Endothelial cell (in vitro differentiated cells): ENCODE measurements around the gene LSAMP. TPM values are rescaled to one million over a fixed set of nuclear protein-coding genes. Genes with fewer than 3 reads are reported as not detected.

Source experiments
- DNase-seq: peaks from one replicate; pipeline ENCODE4 v3.0.0; 2021; ENCODE audit warnings: low spot score
- H3K27ac Mint-ChIP-seq: one replicate; pipeline ENCODE4 v1.8.0; 2021; ENCODE audit warnings: mixed read lengths, inconsistent platforms; ENCODE audit not compliant: unreplicated experiment
- H3K27me3 Mint-ChIP-seq: one replicate; pipeline ENCODE4 v1.8.0; 2021; ENCODE audit warnings: mild to moderate bottlenecking, moderate library complexity, mixed read lengths, inconsistent platforms; ENCODE audit not compliant: unreplicated experiment
- H3K36me3 Mint-ChIP-seq: one replicate; pipeline ENCODE4 v1.8.0; 2021; ENCODE audit warnings: mild to moderate bottlenecking, low read depth, mixed read lengths, inconsistent platforms; ENCODE audit not compliant: unreplicated experiment
- H3K4me1 Mint-ChIP-seq: one replicate; pipeline ENCODE4 v1.8.0; 2021; ENCODE audit warnings: mild to moderate bottlenecking, mixed read lengths, inconsistent platforms; ENCODE audit not compliant: unreplicated experiment
- H3K4me3 Mint-ChIP-seq: one replicate; pipeline ENCODE4 v1.8.0; 2021; ENCODE audit warnings: mild to moderate bottlenecking, mixed read lengths, inconsistent platforms; ENCODE audit not compliant: unreplicated experiment
- H3K9me3 Mint-ChIP-seq: one replicate; pipeline ENCODE4 v1.8.0; 2021; ENCODE audit warnings: mixed read lengths, inconsistent platforms; ENCODE audit not compliant: unreplicated experiment
- total RNA-seq: library from RNA; stranded (reverse); fragmentation: NEBNext Ultra II Directional; extraction: Animal tissue kit (Norgen Biotek cat#: 25700); gene quantifications from one replicate; pipeline ENCODE4 v1.2.1, GENCODE V29; 2021; ENCODE audit not compliant: unreplicated experiment
- TF ChIP-seq, protein P1 (sequence below): fragments of 200-600 bp; sonication (generic); IDR thresholded peaks from one replicate; pipeline ENCODE4 v1.5.0; 2021; ENCODE audit warnings: antibody characterized with exemption; ENCODE audit not compliant: unreplicated experiment

Gene LSAMP
- total RNA-seq, 1 donor from 2014 or later, result 6.1 TPM

DNA sequence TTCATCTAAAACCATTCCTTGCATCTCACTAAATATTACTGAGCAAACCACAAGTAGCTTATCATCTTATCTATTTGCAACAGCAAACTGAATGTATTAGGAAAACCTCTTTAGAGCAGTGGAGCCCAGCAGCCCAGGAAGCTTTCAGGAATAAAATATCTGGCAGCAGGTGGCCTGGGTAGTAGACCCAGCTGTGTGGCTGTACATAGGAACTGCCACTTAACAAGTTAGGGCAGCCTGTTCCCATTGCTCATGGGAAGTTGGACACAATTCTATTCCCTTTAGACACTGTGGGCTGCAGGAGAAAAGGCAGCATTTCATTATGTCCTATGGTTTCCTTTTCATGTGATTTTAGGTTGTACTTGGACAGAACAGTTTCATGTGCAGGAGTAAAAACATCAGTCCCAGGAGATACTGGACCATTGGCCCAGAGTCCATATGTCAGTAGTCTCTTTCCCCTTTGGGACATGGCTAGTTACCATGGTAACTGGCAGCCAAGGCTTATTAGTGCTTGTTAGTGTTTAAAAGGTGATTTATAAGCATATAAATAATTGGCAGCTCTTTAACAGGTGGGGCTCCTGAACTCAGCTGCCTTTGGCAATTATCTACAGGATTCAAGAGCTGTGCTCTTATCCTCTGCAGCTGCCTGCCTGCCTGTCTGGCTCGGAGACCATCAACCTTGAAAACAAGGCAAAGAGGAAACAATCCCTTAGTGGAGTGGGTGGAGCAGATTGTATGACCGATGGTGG lies 28.9 kb upstream of the LSAMP start:
- Mint-ChIP-seq H3K9me3 (no peaks in the 10 kb centered on the region), H3K27me3 (no peaks in the 10 kb centered on the region), H3K4me3 (no peak overlapping the region), H3K4me1 (peaks cover 13% of the 10 kb centered on the region), H3K27ac (no peak overlapping the region), H3K36me3 (no peaks in the 10 kb centered on the region)
- TF ChIP-seq, protein P1, sequence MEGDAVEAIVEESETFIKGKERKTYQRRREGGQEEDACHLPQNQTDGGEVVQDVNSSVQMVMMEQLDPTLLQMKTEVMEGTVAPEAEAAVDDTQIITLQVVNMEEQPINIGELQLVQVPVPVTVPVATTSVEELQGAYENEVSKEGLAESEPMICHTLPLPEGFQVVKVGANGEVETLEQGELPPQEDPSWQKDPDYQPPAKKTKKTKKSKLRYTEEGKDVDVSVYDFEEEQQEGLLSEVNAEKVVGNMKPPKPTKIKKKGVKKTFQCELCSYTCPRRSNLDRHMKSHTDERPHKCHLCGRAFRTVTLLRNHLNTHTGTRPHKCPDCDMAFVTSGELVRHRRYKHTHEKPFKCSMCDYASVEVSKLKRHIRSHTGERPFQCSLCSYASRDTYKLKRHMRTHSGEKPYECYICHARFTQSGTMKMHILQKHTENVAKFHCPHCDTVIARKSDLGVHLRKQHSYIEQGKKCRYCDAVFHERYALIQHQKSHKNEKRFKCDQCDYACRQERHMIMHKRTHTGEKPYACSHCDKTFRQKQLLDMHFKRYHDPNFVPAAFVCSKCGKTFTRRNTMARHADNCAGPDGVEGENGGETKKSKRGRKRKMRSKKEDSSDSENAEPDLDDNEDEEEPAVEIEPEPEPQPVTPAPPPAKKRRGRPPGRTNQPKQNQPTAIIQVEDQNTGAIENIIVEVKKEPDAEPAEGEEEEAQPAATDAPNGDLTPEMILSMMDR, result no peak
- no peak for DNase-seq

DNA sequence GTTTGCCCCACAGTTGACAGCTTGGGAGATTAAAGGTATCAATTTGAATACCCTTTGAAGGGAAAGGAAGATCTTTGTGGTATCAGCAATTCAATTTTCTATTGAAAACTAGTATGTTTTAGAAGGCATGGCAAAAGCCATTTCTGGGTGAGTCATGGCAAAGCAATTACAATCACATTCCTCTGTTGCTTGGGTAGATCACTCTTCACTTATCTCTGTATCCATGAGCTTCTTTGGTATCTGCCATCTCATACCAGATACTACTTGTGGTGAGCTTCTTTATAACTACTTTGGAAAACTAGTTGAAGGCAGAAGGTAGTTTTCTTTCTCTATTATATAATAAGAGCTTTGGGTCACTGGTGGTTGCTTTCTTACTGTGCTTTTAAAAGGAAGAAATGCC lies 28.3 kb upstream of the LSAMP start:
- Mint-ChIP-seq H3K27me3 (no peaks in the 10 kb centered on the region), H3K4me3 (no peak overlapping the region), H3K4me1 (peaks cover 13% of the 10 kb centered on the region), H3K27ac (no peak overlapping the region), H3K36me3 (no peaks in the 10 kb centered on the region), H3K9me3 (no peaks in the 10 kb centered on the region)
- TF ChIP-seq, protein P1, result no peak
- no peak for DNase-seq

DNA sequence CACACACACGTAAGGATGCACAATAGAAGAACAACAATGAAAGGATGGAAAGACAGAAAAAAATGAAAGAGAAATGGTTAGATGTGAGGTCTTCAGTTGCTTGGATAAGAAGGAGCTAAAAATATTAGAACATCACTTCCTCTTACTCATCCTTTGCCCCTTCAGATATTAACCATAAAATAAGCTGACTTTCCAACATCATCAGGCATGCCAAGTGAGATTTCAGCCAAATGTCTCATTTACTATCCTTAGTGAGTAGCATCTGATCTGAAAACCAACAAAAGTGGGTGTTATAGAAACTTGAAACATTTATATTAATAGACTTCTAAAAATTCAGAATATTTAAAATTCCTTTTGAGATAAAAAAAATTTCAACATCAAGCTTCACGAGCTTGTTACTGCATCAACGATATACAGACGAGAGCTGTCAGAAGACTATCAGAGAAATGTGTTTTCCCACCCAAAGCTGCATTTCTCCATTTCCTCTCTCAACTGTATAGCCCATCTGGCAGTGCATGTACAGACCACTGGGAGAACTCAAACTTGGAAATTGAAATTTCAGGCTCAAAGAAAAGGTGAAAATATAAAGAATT lies 25.4 kb upstream of the LSAMP start:
- Mint-ChIP-seq H3K36me3 (no peaks in the 10 kb centered on the region), H3K4me1 (peaks cover 7% of the 10 kb centered on the region), H3K27me3 (no peaks in the 10 kb centered on the region), H3K9me3 (no peaks in the 10 kb centered on the region), H3K27ac (no peak overlapping the region), H3K4me3 (no peak overlapping the region)
- TF ChIP-seq, protein P1, result no peak
- DNase-seq, result no peak

DNA sequence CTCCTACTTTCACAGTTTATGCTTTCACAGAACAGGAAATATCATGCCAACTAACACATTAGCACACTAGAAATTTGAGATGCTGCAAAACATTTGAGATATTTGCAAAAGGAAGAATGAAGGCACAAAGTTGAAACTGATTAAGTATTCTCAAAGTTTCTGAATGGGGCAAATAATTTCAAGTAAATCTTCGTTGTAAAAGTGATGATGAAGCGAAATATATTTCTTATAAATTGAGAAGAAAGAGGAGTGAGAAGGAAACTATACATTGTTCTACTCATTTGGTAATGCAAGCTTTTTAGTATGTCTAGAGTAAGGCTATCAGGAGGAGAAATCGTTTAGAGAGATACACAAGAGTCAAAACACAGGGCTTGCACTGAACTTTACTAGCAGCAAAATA lies 24.3 kb upstream of the LSAMP start:
- DNase-seq, result no peak
- Mint-ChIP-seq H3K4me3 (no peak overlapping the region), H3K4me1 (peaks cover 1% of the 10 kb centered on the region), H3K36me3 (no peaks in the 10 kb centered on the region), H3K27ac (no peak overlapping the region), H3K9me3 (no peaks in the 10 kb centered on the region), H3K27me3 (no peaks in the 10 kb centered on the region)
- TF ChIP-seq, protein P1, result no peak

DNA sequence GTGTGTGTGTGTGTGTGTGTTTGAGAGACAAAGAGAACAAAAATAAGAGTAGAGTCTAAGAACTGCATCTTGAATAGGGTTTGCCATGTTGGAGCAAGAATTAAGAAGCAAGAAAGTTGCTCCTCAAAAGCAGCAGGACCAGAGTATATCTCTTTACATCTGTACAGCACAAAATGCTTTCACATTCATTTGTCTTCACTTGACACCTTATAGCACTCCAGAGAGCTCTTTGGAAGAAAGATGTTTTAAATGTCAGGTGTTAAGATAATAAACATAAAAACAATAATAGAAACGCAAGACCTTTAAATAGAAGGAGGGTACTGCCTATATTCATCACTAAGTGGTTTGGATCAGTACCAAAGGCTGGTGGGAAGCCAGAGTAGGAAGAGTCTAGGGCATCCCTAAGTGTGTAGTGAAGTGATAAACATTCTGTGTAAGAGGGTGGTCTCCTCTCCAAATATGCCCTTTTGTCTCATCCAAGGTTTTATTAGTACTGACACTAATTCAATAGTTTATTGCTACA lies 19.1 kb upstream of the LSAMP start:
- no peak for DNase-seq
- H3K4me3 Mint-ChIP-seq, result no peak overlapping the region

More for the DNA sequence above, 19.1 kb upstream of the LSAMP start:
- TF ChIP-seq, protein P1, result no peak
- H3K4me1 Mint-ChIP-seq, result no peaks in the 10 kb centered on the region
- no peaks in the 10 kb centered on the region for H3K27me3 Mint-ChIP-seq
- no peak overlapping the region for H3K27ac Mint-ChIP-seq
- no peaks in the 10 kb centered on the region for H3K9me3 Mint-ChIP-seq
- no peaks in the 10 kb centered on the region for H3K36me3 Mint-ChIP-seq
